Activated naive CD4-positive, alpha-beta T cell treated with anti-CD3 and anti-CD28 coated beads for 36 hours (primary cell): ENCODE data around the gene MOK. TPM values are rescaled to one million over a fixed set of nuclear protein-coding genes. Genes with fewer than 3 reads are reported as not detected.

ENCODE experiments used
- CTCF ChIA-PET: fragments of 350-600 bp; sonication (Branson Sonifier 250); formaldehyde crosslinking; loops from one replicate; lab custom pipeline; 2021; ENCODE audit warnings: antibody characterized with exemption; lab: Charles Lee
- DNase-seq: peaks from one replicate; pipeline ENCODE4 v3.0.0-alpha.2; 2020
- H3K27ac Mint-ChIP-seq: one replicate; pipeline ENCODE4 v1.8.0; 2021; ENCODE audit warnings: mild to moderate bottlenecking, mixed read lengths
- H3K27me3 Mint-ChIP-seq: one replicate; pipeline ENCODE4 v1.8.0; 2021; ENCODE audit warnings: low read depth, mixed read lengths
- H3K36me3 Mint-ChIP-seq: one replicate; pipeline ENCODE4 v1.8.0; 2021; ENCODE audit warnings: low read depth, mixed read lengths
- H3K4me1 Mint-ChIP-seq: one replicate; pipeline ENCODE4 v1.8.0; 2021; ENCODE audit warnings: low read depth, mixed read lengths
- H3K4me3 Mint-ChIP-seq: one replicate; pipeline ENCODE4 v1.8.0; 2021; ENCODE audit warnings: mild to moderate bottlenecking, moderate library complexity, mixed read lengths
- H3K9me3 Mint-ChIP-seq: one replicate; pipeline ENCODE4 v1.8.0; 2021; ENCODE audit warnings: mixed read lengths
- intact Hi-C: fragments of 100-400 bp; cut with micrococcal nuclease; formaldehyde crosslinking; loops from one replicate; pipeline ENCODE4 v1.15.1; 2023
- total RNA-seq, 2 experiments: library from RNA; stranded (reverse); gene quantifications; one replicate each; pipeline ENCODE4 v1.2.3, GENCODE V29; 2021

The MOK gene
- total RNA-seq, 2 experiments from 2014 or later = 1.6 TPM

DNA sequence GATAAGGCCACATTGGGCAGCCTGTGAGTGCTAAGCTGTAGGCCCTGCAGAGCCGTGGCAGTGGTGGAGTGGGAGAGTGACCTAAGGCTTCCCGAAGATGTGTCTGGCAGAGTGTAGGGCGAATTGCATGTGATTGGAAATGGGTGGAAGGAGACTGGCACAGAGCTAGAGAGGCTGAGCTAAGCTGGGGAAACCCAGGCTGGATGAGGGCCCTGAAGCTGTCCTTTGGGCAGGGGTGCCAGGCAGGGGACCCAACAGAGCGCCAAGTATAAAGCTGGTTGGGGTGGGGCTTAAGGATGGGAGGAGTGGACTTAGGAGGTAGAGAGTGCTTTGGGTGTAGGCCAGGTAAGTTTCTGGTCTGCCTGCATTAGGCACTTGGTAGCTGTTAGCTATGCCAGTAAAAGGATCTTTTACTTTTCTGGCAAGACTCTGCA, 117.4 kb downstream of the MOK start:
- intact Hi-C loops = loop anchor here (10.0 kb wide), 1 partner anchor 627 kb away; no protein-coding TSS in a partner anchor

DNA sequence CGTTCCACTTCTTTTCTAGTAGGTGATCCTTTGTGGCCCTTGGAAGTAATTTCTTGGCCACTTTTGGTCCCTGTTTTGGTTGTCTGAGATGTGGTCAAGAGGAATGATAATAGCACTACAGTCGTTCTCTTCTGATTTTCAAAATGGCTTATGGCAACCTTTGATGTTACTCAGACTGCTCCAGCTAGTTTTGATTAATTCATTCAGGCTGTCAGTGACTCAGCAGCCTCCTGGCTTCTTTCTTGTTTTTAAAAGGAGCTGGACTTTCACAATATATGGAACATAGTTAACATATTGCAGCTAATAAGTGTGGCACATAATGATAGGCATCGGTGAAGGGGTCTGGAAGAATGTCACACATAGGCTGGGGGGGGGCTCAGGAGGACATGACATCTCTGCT, 117.9 kb downstream of the MOK start:
- Mint-ChIP-seq H3K4me1 (peaks cover 66% of the 10 kb centered on the region), H3K27ac (no peak overlapping the region), H3K36me3 (no peaks in the 10 kb centered on the region), H3K9me3 (no peaks in the 10 kb centered on the region), H3K27me3 (no peaks in the 10 kb centered on the region), H3K4me3 (no peak overlapping the region)
- no peak for DNase-seq
- CTCF ChIA-PET = interaction anchor here (0.6 kb wide), 1 partner anchor 90 kb away, joined by 3 read pairs; no protein-coding TSS in a partner anchor
- intact Hi-C loops = loop anchor here (10.0 kb wide), 1 partner anchor 628 kb away; no protein-coding TSS in a partner anchor

More for the DNA sequence above, 117.4 kb downstream of the MOK start:
- CTCF ChIA-PET = interaction anchor here (0.6 to 1.0 kb wide), 3 partner anchors 10 to 91 kb away, joined by 3 read pairs; no protein-coding TSS in a partner anchor
- no peak overlapping the region for H3K27ac Mint-ChIP-seq
- no peak overlapping the region for H3K4me3 Mint-ChIP-seq
- no peak for DNase-seq
- peaks cover 64% of the 10 kb centered on the region for H3K4me1 Mint-ChIP-seq
- H3K36me3 Mint-ChIP-seq = no peaks in the 10 kb centered on the region
- H3K27me3 Mint-ChIP-seq = no peaks in the 10 kb centered on the region
- H3K9me3 Mint-ChIP-seq = no peaks in the 10 kb centered on the region

DNA sequence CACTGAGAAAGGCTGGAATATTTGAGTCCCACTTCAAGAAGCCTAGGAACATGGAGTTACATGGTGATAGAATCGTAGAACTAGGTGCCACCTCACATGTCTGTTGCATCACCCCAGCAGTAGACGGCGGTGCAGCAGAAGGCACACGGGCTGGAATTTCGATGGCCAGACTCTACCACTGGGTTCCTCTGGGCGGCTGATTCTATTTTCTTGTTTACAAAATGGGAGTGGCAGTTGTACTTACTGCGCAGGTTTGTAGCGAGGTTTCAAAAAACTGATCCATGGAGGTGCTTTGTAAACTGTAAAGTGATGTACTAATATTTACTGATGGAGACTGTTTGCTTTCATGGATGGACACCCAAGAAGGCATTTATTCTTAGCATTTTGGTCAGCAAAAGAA, 119.6 kb downstream of the MOK start:
- H3K9me3 Mint-ChIP-seq = no peaks in the 10 kb centered on the region
- intact Hi-C loops = loop anchor here (10.0 kb wide), 1 partner anchor 629 kb away; no protein-coding TSS in a partner anchor
- peaks cover 73% of the 10 kb centered on the region for H3K4me1 Mint-ChIP-seq
- H3K36me3 Mint-ChIP-seq = peaks cover 1% of the 10 kb centered on the region
- H3K27me3 Mint-ChIP-seq = no peaks in the 10 kb centered on the region
- CTCF ChIA-PET = no interaction called here
- H3K4me3 Mint-ChIP-seq = no peak overlapping the region
- no peak for DNase-seq
- H3K27ac Mint-ChIP-seq = no peak overlapping the region

DNA sequence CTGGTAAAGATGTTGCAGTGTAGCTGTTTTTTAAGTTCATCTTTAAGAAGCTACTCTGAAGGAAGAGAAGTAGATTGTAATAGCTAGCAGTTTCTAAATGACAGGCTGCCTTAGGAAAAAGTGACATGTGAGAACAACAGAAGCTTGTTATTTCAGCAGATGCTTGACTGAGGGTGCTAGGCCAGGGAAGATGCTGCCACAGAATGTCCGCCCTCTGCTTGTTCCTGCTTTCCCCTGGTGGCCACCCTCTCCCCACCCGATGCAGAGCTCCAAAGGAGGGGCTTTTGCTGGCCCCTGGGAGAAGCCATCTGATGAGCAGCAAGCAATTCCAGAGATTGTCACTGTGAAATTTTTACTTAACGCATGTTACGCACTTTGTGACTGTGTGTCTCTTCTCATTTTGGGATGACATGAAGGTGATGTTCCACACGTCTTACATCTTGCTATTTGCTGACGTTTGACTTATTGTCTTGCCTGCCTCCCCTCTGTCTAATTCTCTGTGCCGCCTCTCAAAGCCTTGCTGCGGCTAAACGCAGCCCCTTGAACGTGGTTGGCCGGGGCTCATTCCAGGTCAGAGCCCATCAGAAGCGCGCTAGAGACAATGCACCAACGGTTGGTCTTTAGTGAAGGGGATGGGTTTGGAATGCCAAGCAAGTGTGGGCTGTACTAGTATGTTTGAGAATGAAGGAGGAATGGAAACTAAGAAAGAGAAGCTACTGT, 120.5 kb downstream of the MOK start:
- intact Hi-C loops = loop anchor here (1.0 to 10.0 kb wide), 8 partner anchors 17 to 630 kb away; partner anchors contain the start of genes CINP, HSP90AA1, TECPR2 and WDR20
- CTCF ChIA-PET = interaction anchor here (0.5 to 1.2 kb wide), 2 partner anchors 23 to 1735 kb away, joined by 3 to 4 read pairs; no protein-coding TSS in a partner anchor
- Mint-ChIP-seq H3K27ac (peak overlapping the region; percentile 79), H3K4me3 (no peak overlapping the region), H3K27me3 (no peaks in the 10 kb centered on the region), H3K9me3 (no peaks in the 10 kb centered on the region), H3K36me3 (peaks cover 1% of the 10 kb centered on the region), H3K4me1 (peaks cover 71% of the 10 kb centered on the region)
- peak; percentile 57 for DNase-seq

DNA sequence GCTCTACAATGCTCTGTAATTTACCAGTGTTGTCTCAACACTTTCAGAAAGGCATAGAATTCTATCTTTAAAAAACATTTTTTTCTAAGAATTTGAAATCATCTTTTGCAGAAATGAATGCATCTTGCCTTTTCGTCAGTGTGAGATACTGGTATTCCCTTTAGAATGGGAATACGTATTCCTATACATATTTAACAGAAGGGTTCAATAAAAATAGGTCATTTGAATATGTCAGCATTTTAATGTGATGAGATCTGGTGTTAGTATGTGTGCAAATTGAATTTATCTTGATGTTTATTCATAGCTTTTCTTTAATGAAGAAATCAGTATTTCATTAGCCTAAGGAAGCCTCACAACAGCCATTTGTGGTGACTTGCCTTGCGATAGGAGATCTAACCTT, 121.1 kb downstream of the MOK start:
- CTCF ChIA-PET = interaction anchor here (0.8 to 1.2 kb wide), 2 partner anchors 22 to 88 kb away, joined by 3 read pairs; no protein-coding TSS in a partner anchor
- intact Hi-C loops = loop anchor here (1.0 to 10.0 kb wide), 9 partner anchors 17 to 631 kb away; partner anchors contain the start of genes CINP, HSP90AA1, TECPR2 and WDR20

DNA sequence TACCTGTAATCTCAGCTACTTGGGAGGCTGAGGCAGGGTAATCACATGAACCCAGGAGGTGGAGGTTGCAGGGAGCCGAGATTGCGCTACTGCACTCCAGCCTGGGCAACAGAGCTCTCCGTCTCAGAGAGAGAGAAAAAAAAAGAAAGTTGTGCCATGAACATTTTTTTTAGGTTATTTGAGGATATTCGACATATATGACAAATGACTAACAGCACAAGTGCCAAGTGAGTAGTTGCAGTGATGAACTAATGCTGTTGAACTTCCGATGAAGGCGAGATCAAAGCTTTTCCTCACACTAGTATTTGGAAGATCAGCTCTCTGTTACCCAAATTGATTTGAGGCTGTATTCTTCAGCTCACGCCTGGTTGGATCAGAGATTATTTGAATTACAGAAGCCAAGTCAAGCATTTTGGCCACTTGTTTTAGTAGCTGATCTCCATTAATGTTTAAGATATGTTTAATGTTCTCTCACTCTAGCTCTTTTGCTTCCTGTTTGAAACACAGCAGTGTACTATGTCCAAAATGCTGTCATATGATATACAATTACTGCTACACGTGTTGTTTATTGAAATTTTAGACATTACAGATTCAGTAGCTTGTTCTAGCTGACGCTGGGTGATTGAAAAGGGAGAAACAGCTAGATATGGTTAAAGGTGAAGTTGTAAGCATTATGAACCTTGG, 121.9 kb downstream of the MOK start:
- Mint-ChIP-seq H3K4me1 (peaks cover 74% of the 10 kb centered on the region), H3K4me3 (no peak overlapping the region), H3K27me3 (no peaks in the 10 kb centered on the region), H3K36me3 (peaks cover 1% of the 10 kb centered on the region), H3K27ac (peak overlapping the region; percentile 79), H3K9me3 (no peaks in the 10 kb centered on the region)
- DNase-seq = no peak
- CTCF ChIA-PET = interaction anchor here (0.6 to 1.3 kb wide), 4 partner anchors 21 to 104 kb away, joined by 3 read pairs; no protein-coding TSS in a partner anchor
- intact Hi-C loops = loop anchor here (1.0 to 10.0 kb wide), 8 partner anchors 37 to 632 kb away; partner anchors contain the start of genes CINP, HSP90AA1 and TECPR2

More for the DNA sequence above, 121.1 kb downstream of the MOK start:
- Mint-ChIP-seq H3K36me3 (peaks cover 1% of the 10 kb centered on the region), H3K27ac (peak overlapping the region; percentile 79), H3K27me3 (no peaks in the 10 kb centered on the region), H3K4me3 (no peak overlapping the region), H3K4me1 (peaks cover 71% of the 10 kb centered on the region), H3K9me3 (no peaks in the 10 kb centered on the region)
- DNase-seq = no peak

DNA sequence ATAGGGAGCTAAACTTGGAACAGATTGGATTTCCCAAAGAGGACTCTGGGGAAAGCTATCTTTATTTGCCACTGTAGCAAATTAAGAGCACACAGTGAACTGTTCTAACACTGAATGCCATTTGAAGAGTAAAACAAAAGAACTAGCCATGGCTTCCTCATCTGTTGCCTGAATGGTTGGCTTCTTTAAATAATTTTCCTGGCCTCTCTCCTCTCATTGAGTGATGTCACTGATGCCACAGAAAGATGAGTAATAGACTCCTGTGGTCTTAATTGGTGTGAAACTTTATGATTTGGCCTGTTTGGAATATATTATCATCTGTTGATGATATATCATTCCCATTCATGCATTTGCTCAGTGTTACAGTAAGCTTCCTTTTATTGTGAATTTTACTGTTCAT, 122.8 kb downstream of the MOK start:
- Mint-ChIP-seq H3K36me3 (peaks cover 1% of the 10 kb centered on the region), H3K4me3 (no peak overlapping the region), H3K4me1 (peaks cover 75% of the 10 kb centered on the region), H3K27ac (no peak overlapping the region), H3K9me3 (no peaks in the 10 kb centered on the region), H3K27me3 (no peaks in the 10 kb centered on the region)
- CTCF ChIA-PET = interaction anchor here (0.5 to 1.3 kb wide), 5 partner anchors 43 to 415 kb away, joined by 3 to 6 read pairs (median 3); no protein-coding TSS in a partner anchor
- intact Hi-C loops = loop anchor here (1.0 to 10.0 kb wide), 8 partner anchors 38 to 633 kb away; partner anchors contain the start of genes CINP, HSP90AA1 and TECPR2
- no peak for DNase-seq

DNA sequence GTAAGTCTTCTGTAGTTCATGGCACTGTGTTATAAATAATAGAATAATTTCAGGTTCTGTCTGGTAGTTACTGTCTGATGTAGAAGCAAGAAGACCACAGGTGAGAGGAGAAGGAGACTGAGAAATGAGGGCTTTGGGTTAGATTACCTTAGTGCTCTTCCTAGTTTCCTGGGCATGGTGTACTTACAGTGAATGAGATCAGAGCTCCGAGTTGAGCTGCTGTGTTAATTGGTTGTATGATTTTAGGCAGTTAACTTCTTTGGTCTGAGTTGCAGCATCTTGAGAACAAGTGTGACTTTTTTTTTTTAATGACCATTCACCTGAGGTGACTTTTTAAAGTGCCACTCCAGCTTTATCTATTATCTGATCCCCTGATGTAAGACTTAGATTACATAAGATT, 123.8 kb downstream of the MOK start:
- H3K9me3 Mint-ChIP-seq = no peaks in the 10 kb centered on the region
- peaks cover 1% of the 10 kb centered on the region for H3K36me3 Mint-ChIP-seq
- H3K4me3 Mint-ChIP-seq = no peak overlapping the region
- intact Hi-C loops = loop anchor here (5.0 to 10.0 kb wide), 6 partner anchors 94 to 634 kb away; partner anchors contain the start of genes CINP, HSP90AA1 and TECPR2
- CTCF ChIA-PET = interaction anchor here (1.5 kb wide), 1 partner anchor 22 kb away, joined by 3 read pairs; no protein-coding TSS in a partner anchor
- H3K27me3 Mint-ChIP-seq = no peaks in the 10 kb centered on the region
- H3K4me1 Mint-ChIP-seq = peaks cover 72% of the 10 kb centered on the region
- no peak for DNase-seq
- H3K27ac Mint-ChIP-seq = peak overlapping the region; percentile 5

DNA sequence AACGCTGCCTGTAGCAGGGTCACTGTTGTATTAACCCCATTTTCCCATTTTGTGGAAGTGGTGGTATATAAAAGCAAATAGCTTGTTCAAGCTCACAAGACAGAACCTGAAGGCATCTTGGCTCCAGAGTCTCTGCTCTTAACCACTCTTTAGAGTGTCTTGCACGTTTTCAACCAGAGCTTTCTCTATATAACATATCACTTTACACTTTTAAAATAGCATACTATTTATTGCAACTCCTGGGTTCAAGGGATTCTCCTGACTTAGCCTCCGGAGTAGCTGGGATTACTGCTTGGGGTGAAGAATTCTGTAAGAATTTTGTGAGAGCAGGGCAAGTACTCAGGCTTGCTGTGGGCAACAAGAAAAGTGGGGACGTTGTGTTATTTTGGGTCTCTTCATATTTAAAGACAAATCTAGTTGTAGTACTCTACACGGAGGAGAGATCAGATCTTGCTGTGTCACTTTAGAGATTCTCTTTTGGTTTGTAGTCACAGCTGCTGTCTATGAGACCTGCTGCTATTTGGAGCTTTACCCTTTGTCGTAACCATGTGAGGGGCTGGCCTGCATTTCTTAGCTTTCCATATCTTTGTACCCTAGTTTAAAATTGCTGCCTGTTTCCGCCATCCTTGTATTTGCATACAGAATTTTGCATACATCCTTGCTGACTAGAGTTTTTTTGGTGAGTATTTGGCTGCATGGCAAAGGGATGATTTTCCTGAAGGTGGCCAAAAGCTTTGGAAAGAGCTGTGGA, 124.5 kb downstream of the MOK start:
- Mint-ChIP-seq H3K4me1 (peaks cover 71% of the 10 kb centered on the region), H3K27ac (no peak overlapping the region), H3K36me3 (peaks cover 2% of the 10 kb centered on the region), H3K4me3 (no peak overlapping the region), H3K9me3 (no peaks in the 10 kb centered on the region), H3K27me3 (no peaks in the 10 kb centered on the region)
- no peak for DNase-seq
- intact Hi-C loops = loop anchor here (5.0 to 10.0 kb wide), 6 partner anchors 93 to 634 kb away; partner anchors contain the start of genes CINP, HSP90AA1 and TECPR2
- CTCF ChIA-PET = interaction anchor here (0.6 to 1.5 kb wide), 2 partner anchors 21 to 341 kb away, joined by 3 to 4 read pairs; no protein-coding TSS in a partner anchor
